AG04450 (cell line): ENCODE results near the gene SGMS2. TPM values are rescaled to one million over a fixed set of nuclear protein-coding genes. Genes with fewer than 3 reads are reported as not detected.

Experiments
- CTCF ChIA-PET: fragments of 300-600, 350-600 bp; formaldehyde crosslinking; extraction: SDS; loops from one replicate; lab custom pipeline; 2022; ENCODE audit warnings: antibody characterized with exemption, inconsistent platforms; lab: Charles Lee
- POLR2A ChIA-PET: fragments of 350-600 bp; formaldehyde crosslinking; extraction: SDS; loops from one replicate; lab custom pipeline; 2021; ENCODE audit warnings: antibody characterized with exemption, inconsistent platforms; lab: Yijun Ruan, JAX
- DNase-seq: peaks from one replicate; pipeline ENCODE4 v3.0.0-alpha.2; 2011; ENCODE audit warnings: low read depth, low spot score
- H3K27ac ChIP-seq: one replicate; pipeline ENCODE4 v1.5.1; 2012; ENCODE audit warnings: low read depth, low read length, control low read depth
- H3K27me3 ChIP-seq: one replicate; pipeline ENCODE4 v1.6.0; 2012; ENCODE audit warnings: low read length; ENCODE audit not compliant: control insufficient read depth, insufficient read depth
- H3K4me3 ChIP-seq: 2 replicates; pipeline ENCODE4 v1.5.1; 2011; ENCODE audit warnings: mild to moderate bottlenecking, low read depth, low read length, control low read depth
- H3K9me3 ChIP-seq: 2 replicates; pipeline ENCODE4 v1.5.1; 2012; ENCODE audit warnings: low read length; ENCODE audit not compliant: control insufficient read depth, insufficient read depth
- CTCF ChIP-seq: IDR thresholded peaks from 2 replicates; pipeline ENCODE4 v1.5.1; 2011; ENCODE audit warnings: low read depth, low read length, control low read depth, inconsistent platforms
- polyA plus RNA-seq: library from polyadenylated mRNA; depleted of rRNA; stranded (reverse); fragments of >200 nt; gene quantifications from 2 replicates; pipeline ENCODE4 v1.2.3, GENCODE V29; 2011; rRNA removed
- small RNA-seq: library from RNA; depleted of rRNA; stranded (forward); fragments of <200 nt; gene quantifications from one replicate; pipeline ENCODE3, GENCODE V24; 2012; ENCODE audit warnings: low read depth; ENCODE audit not compliant: insufficient read length

SGMS2 gene
- polyA plus RNA-seq, 1 experiment: 13.3 TPM

GRCh38 chr4:107951551-107951950, 126.8 kb downstream of the SGMS2 start:
- Histone ChIP-seq H3K4me3 (no peak overlapping the region), H3K9me3 (peaks cover under 1% of the 10 kb centered on the region; the same call in 1 of the 2 replicates), H3K27ac (peak overlapping the region; percentile 49), H3K27me3 (no peaks in the 10 kb centered on the region)
- peak; percentile 61 for DNase-seq
- ChIA-PET CTCF (interaction anchor here (0.8 to 1.2 kb wide), 3 partner anchors 20 to 193 kb away, joined by 3 to 4 read pairs (median 4); partner anchors contain the start of gene CYP2U1), POLR2A (no interaction called here)
- no peak for TF ChIP-seq CTCF

- no peak overlapping the region for H3K4me3 ChIP-seq
- DNase-seq: no peak
- peaks cover 8% of the 10 kb centered on the region for H3K9me3 ChIP-seq
- H3K27me3 ChIP-seq: no peaks in the 10 kb centered on the region
- H3K27ac ChIP-seq: no peak overlapping the region
- ChIA-PET POLR2A (no interaction called here), CTCF (no interaction called here)
- no peak for TF ChIP-seq CTCF
Observed at GRCh38 chr4:107956011-107956410, 131.3 kb downstream of the SGMS2 start.

Small RNA genes lying within 50 kb of the gene (small RNA-seq; reads per million reads assigned to genes)
- not detected for gene RNU6-733P

Other genes starting within 250 kb of the SGMS2 start
- gene PAPSS1, start 104.7 kb upstream of the SGMS2 start, polyA plus RNA-seq: 79.0 and 95.5 TPM in 2 replicates
- 5.2 and 6.3 TPM in 2 replicates for gene CYP2U1, start 106.6 kb downstream of the SGMS2 start, polyA plus RNA-seq
- 20.5 and 23.0 TPM in 2 replicates for gene HADH, start 165.0 kb downstream of the SGMS2 start, polyA plus RNA-seq